ENCODE measurements around the gene MYEOV.

The MYEOV gene

GRCh38 chr11:69299023-69299461 is 5.1 kb downstream of the MYEOV start:
- no peak overlapping the region for H3K4me3 ChIP-seq (ENCODE audit: low read depth, low read length)
- DNase-seq (ENCODE audit: low read depth) = no peak

- H3K4me3 ChIP-seq (ENCODE audit: low read depth, low read length) = no peak overlapping the region
- no peak for DNase-seq (ENCODE audit: low read depth)
Measured at GRCh38 chr11:69299572-69299971, 5.6 kb downstream of the MYEOV start.

GRCh38 chr11:69300120-69301060 is 6.4 kb downstream of the MYEOV start:
- no peak for DNase-seq (ENCODE audit: low read depth)

GRCh38 chr11:69301081-69301454 is 7.1 kb downstream of the MYEOV start:
- H3K4me3 ChIP-seq (ENCODE audit: low read depth, low read length) = no peak overlapping the region
- no peak for DNase-seq (ENCODE audit: low read depth)

More at GRCh38 chr11:69300120-69301060, 6.4 kb downstream of the MYEOV start:
- H3K4me3 ChIP-seq (ENCODE audit: low read depth, low read length) = no peak overlapping the region

GRCh38 chr11:69301455-69302401 is 7.8 kb downstream of the MYEOV start:
- DNase-seq (ENCODE audit: low read depth) = peak; percentile 71
- no peak overlapping the region for H3K4me3 ChIP-seq (ENCODE audit: low read depth, low read length)

- no peak overlapping the region for H3K4me3 ChIP-seq (ENCODE audit: low read depth, low read length)
- no peak for DNase-seq (ENCODE audit: low read depth)
Measured at GRCh38 chr11:69302447-69303020, 8.6 kb downstream of the MYEOV start.

GRCh38 chr11:69303427-69303826 is 9.5 kb downstream of the MYEOV start:
- no peak for DNase-seq (ENCODE audit: low read depth)
- H3K4me3 ChIP-seq (ENCODE audit: low read depth, low read length) = no peak overlapping the region

GRCh38 chr11:69304258-69304657 is 10.3 kb downstream of the MYEOV start:
- DNase-seq (ENCODE audit: low read depth) = no peak

GRCh38 chr11:69304686-69305085 is 10.7 kb downstream of the MYEOV start:
- no peak for DNase-seq (ENCODE audit: low read depth)
- H3K4me3 ChIP-seq (ENCODE audit: low read depth, low read length) = no peak overlapping the region

More at GRCh38 chr11:69304258-69304657, 10.3 kb downstream of the MYEOV start:
- H3K4me3 ChIP-seq (ENCODE audit: low read depth, low read length) = no peak overlapping the region

- H3K4me3 ChIP-seq (ENCODE audit: low read depth, low read length) = no peak overlapping the region
- no peak for DNase-seq (ENCODE audit: low read depth)
Measured at GRCh38 chr11:69305885-69306540, 12.1 kb downstream of the MYEOV start.

GRCh38 chr11:69306821-69307220 is 12.9 kb downstream of the MYEOV start:
- no peak overlapping the region for H3K4me3 ChIP-seq (ENCODE audit: low read depth, low read length)
- DNase-seq (ENCODE audit: low read depth) = no peak

- no peak for DNase-seq (ENCODE audit: low read depth)
- H3K4me3 ChIP-seq (ENCODE audit: low read depth, low read length) = no peak overlapping the region
Measured at GRCh38 chr11:69307421-69307820, 13.5 kb downstream of the MYEOV start.

GRCh38 chr11:69307871-69308431 is 14.0 kb downstream of the MYEOV start:
- no peak overlapping the region for H3K4me3 ChIP-seq (ENCODE audit: low read depth, low read length)
- DNase-seq (ENCODE audit: low read depth) = no peak

- H3K4me3 ChIP-seq (ENCODE audit: low read depth, low read length) = no peak overlapping the region
- DNase-seq (ENCODE audit: low read depth) = no peak
Measured at GRCh38 chr11:69308491-69308911, 14.5 kb downstream of the MYEOV start.

- DNase-seq (ENCODE audit: low read depth) = no peak
- no peak overlapping the region for H3K4me3 ChIP-seq (ENCODE audit: low read depth, low read length)
Measured at GRCh38 chr11:69308936-69309615, 15.1 kb downstream of the MYEOV start.

- H3K4me3 ChIP-seq (ENCODE audit: low read depth, low read length) = no peak overlapping the region
- DNase-seq (ENCODE audit: low read depth) = peak; percentile 53
Measured at GRCh38 chr11:69309631-69310280, 15.8 kb downstream of the MYEOV start.

GRCh38 chr11:69310351-69310750 is 16.4 kb downstream of the MYEOV start:
- no peak for DNase-seq (ENCODE audit: low read depth)
- H3K4me3 ChIP-seq (ENCODE audit: low read depth, low read length) = no peak overlapping the region

All from skeletal muscle cell (primary cell).